Pancreas (tissue), 10 donors: ENCODE data around the gene ARMC7. TPM values are rescaled to one million over a fixed set of nuclear protein-coding genes. Genes with fewer than 3 reads are reported as not detected.

Source experiments
- ATAC-seq, 4 donors: fragments of 200-7000 bp; cut with Tn5 transposase; one replicate each; pipeline versions ENCODE4 v1.8.0 to v1.9.1; 2020; ENCODE audit warnings: mild to moderate bottlenecking in 4 of 4, moderate library complexity in 4 of 4
- DNase-seq, 6 donors: peaks; one replicate each; pipeline ENCODE4 v3.0.0-alpha.2; 2020
- FAIRE-seq: peaks from 2 replicates; lab custom pipeline; 2012; peaks lifted over from hg19 to GRCh38; lab: Jason Lieb, UNC
- H3K27ac ChIP-seq, 4 donors: fragments of 200-600 bp; sonication (generic); 1 replicate in 3 of 4; 2 replicates in 1 of 4; pipeline versions ENCODE4 v1.5.0 to v1.8.0; 2020
- H3K27me3 ChIP-seq, 4 donors: fragments of 200-600 bp; one replicate each; pipeline ENCODE4 v1.8.0; 2021
- H3K36me3 ChIP-seq, 3 donors: fragments of 200-600 bp; sonication (generic) in 1 of 3; one replicate each; pipeline versions ENCODE4 v1.5.0 to v1.8.0; 2020 to 2021
- H3K4me1 ChIP-seq, 3 donors: fragments of 200-600 bp; one replicate each; pipeline ENCODE4 v1.8.0; 2021
- H3K4me3 ChIP-seq, 4 donors: fragments of 200-600 bp; sonication (generic) in 2 of 4; one replicate each; pipeline versions ENCODE4 v1.5.0 to v1.8.0; 2020 to 2021
- H3K9me3 ChIP-seq, 4 donors: fragments of 200-600 bp; one replicate each; pipeline ENCODE4 v1.8.0; 2021
- CTCF ChIP-seq, 4 donors: fragments of 200-600 bp; sonication (generic) in 3 of 4; IDR thresholded peaks; one replicate each; pipeline versions ENCODE4 v1.5.0 to v1.8.0; 2021; ENCODE audit warnings: antibody characterized with exemption in 4 of 4
- WGBS, 2 donors: extraction: QIAGEN DNeasy Blood & Tissue Kit; methylation state at CpG; one replicate each; pipeline ENCODE4 v1.1.7; 2013; 5-methylcytosine and 5-hydroxymethylcytosine counted together
- intact Hi-C, 3 donors: fragments of 100-400 bp; cut with DNase I; formaldehyde crosslinking; loops; one replicate each; pipeline versions ENCODE4 v1.11.1 to v1.14.2; 2022
- polyA plus RNA-seq, 2 donors: library from polyadenylated mRNA; stranded (reverse); fragments of 200-250 nt; gene quantifications; one replicate each; pipeline ENCODE4 v1.2.3, GENCODE V29; 2013
- total RNA-seq, 6 donors: library from RNA; stranded (reverse); fragmentation: NEBNext Ultra II Directional in 4 of 6; extraction: Animal tissue kit (Norgen Biotek cat#: 25700) in 4 of 6; gene quantifications; one replicate each; pipeline versions ENCODE4 v1.2.1 to v1.2.4, GENCODE V29; 2021 to 2023
- donor health status: healthy with polysubstance abuse.
- donor health status: DM: no; HTN: no; CAD: no; lungs with moderate emphysema.
- donor health status: DM: no; HTN: no; CAD: no.
- donor health status: control.
- donor health status: control.
- donor health status: Bipolar disorder and iron deficiency.
- donor health status: DM: yes; HTN: yes; CAD: no.
- donor health status: DM: no; HTN: no; CAD: no.
- donor health status: DM: no; HTN: no; CAD: no.
- donor health status: DM: yes; HTN: yes; CAD: no.

Gene ARMC7
- total and polyA plus RNA-seq, 8 donors: 2.3 to 7.4 (median 4.9) TPM

- no peak for ATAC-seq
- TF ChIP-seq CTCF (IDR thresholded peaks at IDR 0.05): no peak
- no peak for DNase-seq
- no peaks in the 10 kb centered on the region for H3K27me3 ChIP-seq
- intact Hi-C loops: loop anchor here in 1 of 3 donors (10.0 kb wide), 1 partner anchor 46 kb away; no protein-coding TSS in a partner anchor
- no peak for FAIRE-seq
- 85 to 89% methylated on average over 33 of the region's 33 CpGs for WGBS, 2 donors
- H3K27ac ChIP-seq: no peak overlapping the region
- H3K36me3 ChIP-seq: no peaks in the 10 kb centered on the region
- H3K9me3 ChIP-seq: no peaks in the 10 kb centered on the region
- peaks cover 0 to 13% (median 0%) of the 10 kb centered on the region in 3 donors for H3K4me1 ChIP-seq
- H3K4me3 ChIP-seq: no peak overlapping the region
These were observed 19.1 kb downstream of the ARMC7 start for GRCh38 chr17:75128694-75129505.

GRCh38 chr17:75129576-75129975 is 19.8 kb downstream of the ARMC7 start:
- Histone ChIP-seq H3K27me3 (no peaks in the 10 kb centered on the region), H3K36me3 (no peaks in the 10 kb centered on the region), H3K27ac (no peak overlapping the region), H3K4me1 (peaks cover 0 to 6% (median 0%) of the 10 kb centered on the region in 3 donors), H3K4me3 (no peak overlapping the region), H3K9me3 (no peaks in the 10 kb centered on the region)
- TF ChIP-seq CTCF (IDR thresholded peaks at IDR 0.05): no peak
- FAIRE-seq: no peak
- no peak for ATAC-seq
- WGBS, 2 donors: 83 to 86% methylated on average over 9 of the region's 9 CpGs
- intact Hi-C loops: loop anchor here in 1 of 3 donors (10.0 kb wide), 1 partner anchor 45 kb away; no protein-coding TSS in a partner anchor
- no peak for DNase-seq

GRCh38 chr17:75130059-75130631 is 20.4 kb downstream of the ARMC7 start:
- intact Hi-C loops: no loop called here
- H3K27me3 ChIP-seq: no peaks in the 10 kb centered on the region
- whole genome bisulfite sequencing, 2 donors: 73 to 74% methylated on average over 24 of the region's 24 CpGs
- DNase-seq: no peak
- H3K4me3 ChIP-seq: peak overlapping the region in 2 of 4 donors; percentile 93 to 98
- FAIRE-seq: no peak
- H3K27ac ChIP-seq: peak overlapping the region in 1 of 4 donors; percentile 81
- ATAC-seq: no peak
- TF ChIP-seq CTCF (IDR thresholded peaks at IDR 0.05): no peak
- no peaks in the 10 kb centered on the region for H3K36me3 ChIP-seq
- H3K4me1 ChIP-seq: peaks cover 0 to 6% (median 0%) of the 10 kb centered on the region in 3 donors
- no peaks in the 10 kb centered on the region for H3K9me3 ChIP-seq

- H3K4me1 ChIP-seq: peaks cover 0 to 6% (median 0%) of the 10 kb centered on the region in 3 donors
- H3K9me3 ChIP-seq: no peaks in the 10 kb centered on the region
- peak in 3 of 4 donors; percentile 8 to 22 (median 20) for TF ChIP-seq CTCF (IDR thresholded peaks at IDR 0.05)
- WGBS, 2 donors: 9 to 11% methylated on average over 29 of the region's 29 CpGs
- intact Hi-C loops: no loop called here
- no peaks in the 10 kb centered on the region for H3K27me3 ChIP-seq
- no peaks in the 10 kb centered on the region for H3K36me3 ChIP-seq
- peak overlapping the region; percentile 75 to 83 (median 81) for H3K27ac ChIP-seq
- ATAC-seq: peak; percentile 59 to 76 (median 74)
- H3K4me3 ChIP-seq: peak overlapping the region; percentile 43 to 98 (median 91)
- FAIRE-seq: no peak
- peak in 5 of 6 donors; percentile 34 to 70 (median 45) for DNase-seq
These were observed 21.0 kb downstream of the ARMC7 start for GRCh38 chr17:75130632-75131277.
